Neuron (in vitro differentiated cells): ENCODE data around the gene ZNF407.

Source experiments
- H2AFZ ChIP-seq: one replicate; pipeline ENCODE4 v1.6.1; 2013; ENCODE audit warnings: low read depth, mild to moderate bottlenecking, inconsistent platforms, low read length, moderate library complexity
- H3K27me3 ChIP-seq: one replicate; pipeline ENCODE4 v1.6.1; 2013; ENCODE audit warnings: low read length; ENCODE audit not compliant: insufficient read depth
- H3K36me3 ChIP-seq: one replicate; pipeline ENCODE4 v1.6.1; 2013; ENCODE audit warnings: low read length; ENCODE audit not compliant: insufficient read depth
- H3K4me1 ChIP-seq: one replicate; pipeline ENCODE4 v1.6.1; 2013; ENCODE audit warnings: low read length; ENCODE audit not compliant: insufficient read depth
- H3K4me3 ChIP-seq: 2 replicates; pipeline ENCODE4 v1.5.1; 2013; ENCODE audit warnings: mild to moderate bottlenecking, low read length, moderate library complexity
- H3K9me3 ChIP-seq: one replicate; pipeline ENCODE4 v1.6.1; 2013; ENCODE audit warnings: low read length

ZNF407 gene

DNA sequence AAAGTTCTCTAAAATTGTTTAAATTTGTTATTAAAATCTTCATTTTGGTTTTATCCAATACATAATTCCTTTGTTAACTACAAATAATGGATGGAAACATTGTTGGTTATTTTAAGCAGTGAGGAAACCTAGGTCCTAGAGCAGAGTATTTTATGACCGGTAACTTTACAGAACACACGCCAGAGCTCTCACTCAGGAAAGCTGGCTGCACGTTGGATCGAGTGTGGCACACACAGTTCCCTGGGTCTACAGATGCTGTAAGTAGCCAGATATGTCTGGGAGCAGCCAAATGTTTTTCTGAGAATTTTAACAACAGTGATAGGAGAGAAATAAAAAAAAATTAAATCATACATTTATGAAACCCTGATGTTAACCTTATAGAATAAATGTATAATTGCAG is 264.4 kb downstream of the ZNF407 start:
- Histone ChIP-seq H3K4me3 (no peak overlapping the region), H3K27me3 (no peaks in the 10 kb centered on the region), H3K9me3 (no peaks in the 10 kb centered on the region), H2AFZ (no peak overlapping the region), H3K36me3 (no peaks in the 10 kb centered on the region), H3K4me1 (no peaks in the 10 kb centered on the region)

DNA sequence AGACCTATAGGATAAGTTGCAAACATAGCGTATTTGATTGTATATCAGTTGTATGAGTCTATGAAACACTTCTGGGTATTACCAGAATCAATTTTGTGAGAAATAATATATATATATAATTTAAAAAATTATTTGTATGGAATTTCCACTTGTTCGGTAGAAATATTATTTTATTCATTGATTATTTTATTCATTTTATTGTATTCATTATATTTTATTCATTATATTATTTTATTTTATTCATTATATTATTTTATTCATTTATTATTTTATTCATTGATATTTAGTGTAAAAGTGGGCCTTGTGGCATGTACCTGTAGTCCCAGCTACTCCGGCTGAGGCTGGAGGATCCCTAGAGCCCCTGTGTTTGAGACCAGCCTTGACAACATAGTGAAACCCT is 268.9 kb downstream of the ZNF407 start:
- Histone ChIP-seq H3K27me3 (no peaks in the 10 kb centered on the region), H3K36me3 (no peaks in the 10 kb centered on the region), H3K9me3 (no peaks in the 10 kb centered on the region), H3K4me1 (no peaks in the 10 kb centered on the region), H2AFZ (no peak overlapping the region), H3K4me3 (no peak overlapping the region)

DNA sequence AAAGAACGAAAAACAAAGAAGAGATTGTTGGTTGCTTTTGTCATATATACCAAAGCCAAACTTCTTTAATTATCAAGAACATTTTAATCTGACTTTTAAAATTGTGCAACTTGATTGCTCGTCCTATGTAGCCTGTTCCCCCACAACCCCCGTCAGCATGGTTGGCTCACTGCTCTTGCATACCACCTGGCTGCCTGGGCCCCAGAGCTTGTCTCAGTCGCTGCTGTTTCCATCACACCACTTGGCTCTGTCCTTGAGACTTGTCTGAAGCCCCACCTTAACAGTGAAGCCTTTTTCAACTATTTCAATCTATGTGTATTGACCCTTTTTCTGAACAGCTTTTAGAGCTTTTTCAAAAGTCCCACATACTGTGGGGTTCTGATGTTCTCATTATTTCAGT is 270.8 kb downstream of the ZNF407 start:
- no peaks in the 10 kb centered on the region for H3K27me3 ChIP-seq
- no peaks in the 10 kb centered on the region for H3K4me1 ChIP-seq
- no peak overlapping the region for H2AFZ ChIP-seq
- H3K4me3 ChIP-seq = no peak overlapping the region
- H3K9me3 ChIP-seq = no peaks in the 10 kb centered on the region
- H3K36me3 ChIP-seq = no peaks in the 10 kb centered on the region

DNA sequence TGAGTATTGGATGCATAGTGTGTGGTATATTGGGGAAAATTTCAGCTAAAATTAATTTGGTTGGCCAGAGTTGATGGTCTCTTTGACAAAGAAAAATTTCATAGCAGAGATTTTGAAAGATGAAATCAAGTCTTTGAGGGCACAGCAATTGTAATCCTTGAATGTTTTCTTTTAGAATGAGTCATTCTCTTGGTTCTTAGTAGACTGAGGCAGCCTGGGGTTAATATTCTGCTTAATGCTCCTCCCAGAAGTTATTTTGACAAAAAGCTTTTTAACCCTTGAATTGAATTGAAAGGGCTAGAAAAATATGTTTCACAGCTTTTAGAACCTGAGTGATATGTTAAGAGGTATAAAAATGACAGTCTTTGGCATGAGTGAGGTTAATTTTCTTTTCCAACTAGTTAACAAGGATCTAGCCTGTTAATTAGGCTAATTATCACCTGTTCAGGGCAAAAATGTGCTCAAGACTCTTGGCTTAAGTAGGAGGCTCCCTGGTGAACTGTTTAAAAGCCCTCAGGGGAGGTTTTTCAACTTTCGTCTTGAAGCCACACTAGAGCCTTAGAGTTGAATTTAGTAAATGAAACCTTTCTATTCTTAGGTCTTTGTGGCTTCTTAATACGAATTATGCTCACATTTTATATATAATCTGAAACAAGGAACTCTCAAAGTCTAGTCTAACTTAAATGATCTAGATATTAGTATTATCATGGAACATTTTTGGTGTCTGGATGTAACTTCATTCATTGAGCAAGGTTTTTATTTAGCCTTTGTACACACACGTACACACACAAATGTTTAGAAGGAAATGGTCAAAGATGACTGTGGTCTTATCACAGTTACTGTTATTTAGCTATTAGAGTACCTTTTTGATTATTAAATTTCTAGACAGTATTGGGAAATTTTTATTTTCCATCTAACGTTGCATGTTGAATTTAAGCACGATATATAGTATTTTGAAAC is 272.5 kb downstream of the ZNF407 start:
- Histone ChIP-seq H3K4me3 (no peak overlapping the region), H3K27me3 (no peaks in the 10 kb centered on the region), H2AFZ (no peak overlapping the region), H3K4me1 (no peaks in the 10 kb centered on the region), H3K36me3 (no peaks in the 10 kb centered on the region), H3K9me3 (no peaks in the 10 kb centered on the region)

DNA sequence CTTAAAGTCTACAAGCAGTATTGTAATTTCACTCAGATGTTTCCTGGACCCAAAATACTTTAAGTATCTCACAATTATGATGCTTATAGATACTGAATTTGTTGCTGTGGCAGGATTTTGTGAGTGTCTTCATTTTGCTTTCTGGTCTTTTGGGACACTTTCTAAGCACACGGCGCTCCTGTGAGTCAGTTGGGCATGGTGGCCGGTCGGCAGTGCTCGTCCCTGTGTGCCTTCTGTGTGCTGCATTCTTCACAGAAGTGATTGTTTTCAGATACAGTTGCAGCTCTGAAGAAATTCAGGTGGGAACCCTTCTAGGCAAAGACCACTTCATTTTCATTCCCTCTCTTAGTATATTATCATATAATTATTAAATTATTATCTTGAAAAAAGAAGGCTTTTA is 273.3 kb downstream of the ZNF407 start:
- Histone ChIP-seq H3K9me3 (no peaks in the 10 kb centered on the region), H3K4me1 (no peaks in the 10 kb centered on the region), H3K27me3 (no peaks in the 10 kb centered on the region), H2AFZ (no peak overlapping the region), H3K4me3 (no peak overlapping the region), H3K36me3 (no peaks in the 10 kb centered on the region)

DNA sequence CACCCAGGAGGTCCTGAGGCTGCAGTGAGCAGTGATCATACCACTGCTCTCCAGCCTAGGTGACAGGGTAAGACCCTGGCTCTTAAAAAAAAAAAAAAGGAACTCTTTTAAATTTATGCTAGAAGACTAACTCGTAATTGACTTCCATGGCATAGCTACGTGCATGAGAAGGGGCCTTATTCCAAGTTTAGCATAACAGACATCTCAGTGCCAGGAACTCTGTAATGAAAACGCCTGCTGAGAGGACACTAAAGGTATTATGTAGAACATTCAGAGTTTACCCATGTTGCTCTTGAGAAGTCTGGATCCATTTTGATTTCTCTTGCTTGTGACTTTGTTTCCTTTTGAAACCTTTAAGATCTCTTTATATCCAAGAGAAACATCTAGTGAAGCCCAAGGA is 276.0 kb downstream of the ZNF407 start:
- H3K9me3 ChIP-seq = no peaks in the 10 kb centered on the region
- H3K27me3 ChIP-seq = no peaks in the 10 kb centered on the region
- H3K4me3 ChIP-seq = no peak overlapping the region
- H2AFZ ChIP-seq = no peak overlapping the region
- no peaks in the 10 kb centered on the region for H3K4me1 ChIP-seq
- H3K36me3 ChIP-seq = no peaks in the 10 kb centered on the region

DNA sequence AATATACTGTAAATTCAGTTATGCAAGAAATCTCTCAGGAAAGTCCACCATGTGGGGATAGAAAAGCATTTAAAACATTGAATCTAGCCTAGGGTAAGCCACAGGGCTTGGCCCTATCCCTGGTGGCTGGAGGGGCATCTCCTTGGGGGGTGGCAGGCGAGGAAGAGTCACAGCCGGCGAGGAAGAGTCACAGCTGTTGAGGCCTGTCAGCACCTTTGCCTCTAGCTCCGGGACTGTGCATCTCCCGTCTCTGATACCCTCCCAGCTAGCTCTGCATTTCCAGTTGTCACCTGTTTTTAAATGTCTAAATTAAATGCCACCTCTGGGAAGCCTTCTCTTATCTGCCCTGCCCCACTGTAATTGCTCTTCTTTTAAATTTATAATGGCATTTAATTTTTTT is 276.7 kb downstream of the ZNF407 start:
- no peaks in the 10 kb centered on the region for H3K36me3 ChIP-seq
- H3K27me3 ChIP-seq = no peaks in the 10 kb centered on the region
- no peaks in the 10 kb centered on the region for H3K9me3 ChIP-seq
- H2AFZ ChIP-seq = no peak overlapping the region
- no peaks in the 10 kb centered on the region for H3K4me1 ChIP-seq
- H3K4me3 ChIP-seq = no peak overlapping the region

DNA sequence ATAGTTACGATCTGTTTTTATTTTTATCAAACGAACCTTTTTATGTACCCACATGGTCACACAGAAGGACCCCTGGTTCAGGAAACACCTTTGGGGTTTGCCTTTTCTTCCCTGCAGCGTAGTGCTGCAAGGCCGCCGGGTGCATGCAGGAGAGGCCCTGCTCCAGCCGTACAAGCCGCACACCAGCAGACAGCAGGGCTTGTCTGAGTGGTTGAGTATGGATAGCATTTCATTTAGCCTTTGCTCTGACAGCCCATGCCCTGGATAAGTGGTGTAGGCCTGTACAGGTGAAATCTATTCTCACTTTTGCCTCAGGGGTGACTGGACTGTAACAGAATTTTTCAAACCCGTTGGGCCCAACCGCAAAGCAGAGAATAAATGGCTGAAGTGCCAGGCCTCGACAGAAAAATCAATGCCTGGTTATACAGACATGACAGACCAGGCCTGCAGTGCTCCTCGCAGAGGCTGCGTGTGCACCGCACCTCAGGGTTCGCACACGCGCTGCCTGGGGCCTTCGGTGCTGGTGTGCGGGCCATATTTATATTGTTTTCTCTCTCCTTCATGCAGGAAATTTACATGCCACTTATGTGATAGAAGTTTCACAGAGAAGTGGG is 279.1 kb downstream of the ZNF407 start:
- H3K27me3 ChIP-seq = no peaks in the 10 kb centered on the region
- H3K36me3 ChIP-seq = no peaks in the 10 kb centered on the region
- no peak overlapping the region for H3K4me3 ChIP-seq
- no peaks in the 10 kb centered on the region for H3K4me1 ChIP-seq
- H2AFZ ChIP-seq = no peak overlapping the region
- H3K9me3 ChIP-seq = no peaks in the 10 kb centered on the region

DNA sequence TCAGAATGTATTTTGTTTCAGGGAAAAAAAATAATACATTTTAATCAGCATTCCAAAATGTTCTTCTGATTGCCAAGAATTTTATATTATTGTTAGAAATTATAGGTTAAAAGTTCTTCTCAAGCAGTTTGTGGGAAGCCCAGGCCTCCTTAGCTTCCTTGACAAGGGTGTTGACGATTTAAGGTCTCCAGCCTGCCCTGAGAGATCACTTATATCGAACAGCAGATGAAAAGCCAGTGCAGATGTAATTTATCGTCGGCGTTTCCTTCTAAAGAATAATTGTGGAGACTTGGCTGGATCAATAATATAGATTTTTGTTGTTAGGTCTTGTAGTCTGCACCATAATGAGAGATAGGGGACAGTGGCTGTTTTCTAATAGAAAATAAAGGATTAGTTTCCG is 280.6 kb downstream of the ZNF407 start:
- H3K4me1 ChIP-seq = no peaks in the 10 kb centered on the region
- H3K27me3 ChIP-seq = no peaks in the 10 kb centered on the region
- no peaks in the 10 kb centered on the region for H3K36me3 ChIP-seq
- no peak overlapping the region for H2AFZ ChIP-seq
- H3K9me3 ChIP-seq = no peaks in the 10 kb centered on the region
- H3K4me3 ChIP-seq = no peak overlapping the region

DNA sequence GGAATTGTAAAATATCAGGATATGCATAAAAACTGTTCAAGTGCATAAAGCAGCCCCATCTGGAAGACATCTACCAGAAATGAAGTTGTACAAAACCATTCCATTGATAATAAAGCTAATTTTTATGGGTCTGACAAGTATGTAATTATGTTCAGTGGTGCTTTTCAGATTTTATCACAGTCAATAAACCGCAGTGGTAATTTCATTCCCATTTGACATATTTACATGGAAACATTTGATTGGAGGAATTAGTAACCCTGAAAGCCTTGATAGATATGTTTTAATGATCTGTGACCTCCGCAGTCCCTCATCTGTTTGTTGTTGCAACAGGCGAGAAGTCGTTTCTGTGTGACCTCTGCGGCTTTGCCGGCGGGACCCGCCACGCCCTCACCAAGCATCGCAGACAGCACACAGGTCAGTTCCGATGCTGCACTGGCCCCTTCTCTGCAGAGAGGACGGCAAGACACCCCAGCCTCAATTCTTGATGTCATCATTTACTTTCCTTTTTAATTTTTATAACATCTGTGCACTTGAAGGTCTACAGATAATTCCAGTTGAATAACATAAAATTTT is 283.1 kb downstream of the ZNF407 start:
- H3K36me3 ChIP-seq = no peaks in the 10 kb centered on the region
- no peaks in the 10 kb centered on the region for H3K4me1 ChIP-seq
- no peaks in the 10 kb centered on the region for H3K9me3 ChIP-seq
- no peak overlapping the region for H3K4me3 ChIP-seq
- H2AFZ ChIP-seq = no peak overlapping the region
- H3K27me3 ChIP-seq = no peaks in the 10 kb centered on the region

DNA sequence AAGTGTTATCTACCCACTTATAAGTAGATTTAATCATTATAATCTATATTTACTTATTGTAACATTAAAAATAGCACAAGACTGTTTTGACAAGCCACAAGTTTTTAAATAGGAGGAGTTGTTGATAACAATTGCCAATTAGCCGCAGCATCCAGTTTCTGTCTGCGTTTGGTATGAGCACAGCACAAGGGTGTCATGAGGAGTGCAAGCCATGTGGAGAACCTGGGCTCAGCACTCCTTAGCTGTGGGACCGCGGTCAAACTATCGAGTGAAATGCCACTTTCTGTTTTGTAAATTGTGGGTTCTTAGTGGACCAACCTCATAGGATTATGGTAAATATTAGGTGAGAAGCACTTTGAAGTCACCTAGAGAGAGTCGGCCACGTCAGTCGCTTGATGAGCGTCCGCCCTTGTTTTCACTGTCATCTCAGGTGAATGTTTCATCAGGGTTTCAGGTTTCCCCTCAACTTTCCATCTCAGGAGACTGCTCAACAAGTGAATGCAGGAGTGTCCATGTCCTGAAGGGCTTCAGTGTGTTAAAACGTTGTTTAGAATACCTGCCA is 294.5 kb downstream of the ZNF407 start:
- Histone ChIP-seq H3K9me3 (no peaks in the 10 kb centered on the region), H2AFZ (no peak overlapping the region), H3K27me3 (no peaks in the 10 kb centered on the region), H3K36me3 (no peaks in the 10 kb centered on the region), H3K4me1 (peaks cover 13% of the 10 kb centered on the region), H3K4me3 (no peak overlapping the region)

DNA sequence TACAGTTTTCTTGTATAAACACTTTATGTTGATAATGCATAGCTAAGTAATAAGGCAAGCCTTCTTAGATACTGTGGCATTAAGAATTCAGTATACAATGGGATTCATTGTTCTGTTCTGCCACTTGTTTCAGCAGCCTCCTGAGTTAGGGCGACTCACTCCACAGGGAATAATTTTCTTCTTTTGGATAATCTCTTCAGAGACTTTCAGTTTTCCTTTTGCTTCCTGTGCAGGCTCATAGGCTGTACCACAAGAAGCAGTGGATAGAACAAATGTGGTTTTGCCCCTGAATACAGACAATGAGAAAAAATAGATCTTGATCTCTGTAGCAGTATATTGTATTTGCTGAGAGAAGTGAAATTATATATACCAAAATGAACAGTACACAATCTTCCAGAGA is 298.0 kb downstream of the ZNF407 start:
- no peaks in the 10 kb centered on the region for H3K36me3 ChIP-seq
- H2AFZ ChIP-seq = no peak overlapping the region
- H3K27me3 ChIP-seq = no peaks in the 10 kb centered on the region
- H3K4me1 ChIP-seq = peaks cover 13% of the 10 kb centered on the region
- H3K4me3 ChIP-seq = no peak overlapping the region
- no peaks in the 10 kb centered on the region for H3K9me3 ChIP-seq

DNA sequence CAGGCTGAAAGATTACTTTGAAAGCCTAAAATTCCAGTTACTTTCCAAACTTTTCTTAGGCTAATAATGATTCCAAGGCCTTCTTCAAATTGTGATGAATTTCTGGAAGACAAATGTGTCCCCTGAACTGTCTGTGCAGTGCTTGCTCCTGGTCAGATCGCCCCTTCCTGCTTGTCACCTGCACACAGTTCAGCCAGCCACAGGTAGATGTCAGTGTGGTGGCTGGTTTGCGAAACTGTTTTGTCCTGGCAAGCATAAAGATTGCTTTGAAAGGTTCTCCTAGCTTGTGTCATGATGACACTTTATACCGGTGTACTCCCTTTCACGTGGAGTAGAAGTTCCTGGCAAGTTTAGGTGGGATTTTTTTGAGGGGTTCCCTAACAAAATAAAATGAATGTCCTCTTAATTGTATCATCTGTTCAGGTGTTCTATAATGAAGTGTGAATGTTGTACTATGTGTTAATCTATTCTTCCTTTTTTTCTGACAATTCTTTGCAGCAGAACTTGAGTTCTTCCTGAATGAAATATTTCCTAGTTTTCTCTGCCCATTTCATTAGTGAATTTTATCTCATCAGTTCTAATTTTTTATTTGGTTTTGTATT is 298.8 kb downstream of the ZNF407 start:
- no peaks in the 10 kb centered on the region for H3K27me3 ChIP-seq
- H3K36me3 ChIP-seq = no peaks in the 10 kb centered on the region
- H2AFZ ChIP-seq = no peak overlapping the region
- H3K4me3 ChIP-seq = no peak overlapping the region
- H3K9me3 ChIP-seq = no peaks in the 10 kb centered on the region
- H3K4me1 ChIP-seq = peaks cover 13% of the 10 kb centered on the region
